Neutrophil (primary cell): ENCODE data around the gene PDE1A.

ENCODE experiments used
- H3K27ac ChIP-seq: fragments of 200-600 bp; sonication (generic); 2 replicates; pipeline ENCODE4 v1.5.1; 2016; ENCODE audit warnings: mild to moderate bottlenecking, moderate library complexity
- H3K27me3 ChIP-seq: fragments of 200-600 bp; sonication (generic); 2 replicates; pipeline ENCODE4 v1.6.0; 2016; ENCODE audit warnings: mild to moderate bottlenecking
- H3K36me3 ChIP-seq: fragments of 200-600 bp; sonication (generic); 2 replicates; pipeline ENCODE4 v1.5.1; 2017
- H3K4me1 ChIP-seq, 2 experiments: fragments of 200-600 bp in 1 of 2; sonication (generic) in 1 of 2; 1 replicate in 1 of 2; 2 replicates in 1 of 2; pipeline versions ENCODE4 v1.5.1 to v1.6.1; 2013 to 2016; ENCODE audit warnings: low read depth in 1 of 2, low read length in 1 of 2, mild to moderate bottlenecking in 1 of 2, moderate library complexity in 1 of 2; ENCODE audit not compliant: control insufficient read depth in 1 of 2, insufficient read depth in 1 of 2
- H3K4me3 ChIP-seq, 2 experiments: fragments of 200-600 bp in 1 of 2; sonication (generic) in 1 of 2; 1 replicate in 1 of 2; 2 replicates in 1 of 2; pipeline ENCODE4 v1.5.1; 2013 to 2016; ENCODE audit warnings: low read depth in 1 of 2, low read length in 1 of 2, mild to moderate bottlenecking in 1 of 2, moderate library complexity in 1 of 2
- H3K9me3 ChIP-seq: fragments of 200-600 bp; sonication (generic); 2 replicates; pipeline ENCODE4 v1.5.1; 2016
- TF ChIP-seq, protein P1 (sequence below): fragments of 200-600 bp; sonication (generic); IDR thresholded peaks from 2 replicates; pipeline ENCODE4 v1.5.1; 2016; ENCODE audit warnings: antibody characterized with exemption

Gene PDE1A

DNA sequence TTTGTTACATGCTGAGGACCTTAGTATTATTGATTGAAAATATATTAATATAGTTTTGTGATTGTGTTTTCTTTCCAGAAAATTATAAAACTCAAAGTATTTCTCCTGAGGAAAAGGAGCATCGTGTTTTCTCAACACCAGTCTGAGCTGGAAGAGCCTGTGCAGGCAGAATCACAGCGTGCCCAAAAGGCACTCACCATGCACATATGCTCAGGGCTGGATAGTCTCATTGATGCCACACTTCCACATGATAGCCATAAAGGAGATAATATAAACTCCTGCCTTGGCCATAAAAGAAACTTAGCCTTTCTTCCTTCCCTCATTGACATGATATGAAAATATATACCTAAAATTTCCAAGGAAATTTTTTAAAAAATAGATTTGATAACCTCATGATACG lies 4.0 kb downstream of the PDE1A start:
- TF ChIP-seq, protein P1, sequence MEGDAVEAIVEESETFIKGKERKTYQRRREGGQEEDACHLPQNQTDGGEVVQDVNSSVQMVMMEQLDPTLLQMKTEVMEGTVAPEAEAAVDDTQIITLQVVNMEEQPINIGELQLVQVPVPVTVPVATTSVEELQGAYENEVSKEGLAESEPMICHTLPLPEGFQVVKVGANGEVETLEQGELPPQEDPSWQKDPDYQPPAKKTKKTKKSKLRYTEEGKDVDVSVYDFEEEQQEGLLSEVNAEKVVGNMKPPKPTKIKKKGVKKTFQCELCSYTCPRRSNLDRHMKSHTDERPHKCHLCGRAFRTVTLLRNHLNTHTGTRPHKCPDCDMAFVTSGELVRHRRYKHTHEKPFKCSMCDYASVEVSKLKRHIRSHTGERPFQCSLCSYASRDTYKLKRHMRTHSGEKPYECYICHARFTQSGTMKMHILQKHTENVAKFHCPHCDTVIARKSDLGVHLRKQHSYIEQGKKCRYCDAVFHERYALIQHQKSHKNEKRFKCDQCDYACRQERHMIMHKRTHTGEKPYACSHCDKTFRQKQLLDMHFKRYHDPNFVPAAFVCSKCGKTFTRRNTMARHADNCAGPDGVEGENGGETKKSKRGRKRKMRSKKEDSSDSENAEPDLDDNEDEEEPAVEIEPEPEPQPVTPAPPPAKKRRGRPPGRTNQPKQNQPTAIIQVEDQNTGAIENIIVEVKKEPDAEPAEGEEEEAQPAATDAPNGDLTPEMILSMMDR, result no peak
- Histone ChIP-seq H3K27me3 (no peaks in the 10 kb centered on the region), H3K4me3 (no peak overlapping the region)

DNA sequence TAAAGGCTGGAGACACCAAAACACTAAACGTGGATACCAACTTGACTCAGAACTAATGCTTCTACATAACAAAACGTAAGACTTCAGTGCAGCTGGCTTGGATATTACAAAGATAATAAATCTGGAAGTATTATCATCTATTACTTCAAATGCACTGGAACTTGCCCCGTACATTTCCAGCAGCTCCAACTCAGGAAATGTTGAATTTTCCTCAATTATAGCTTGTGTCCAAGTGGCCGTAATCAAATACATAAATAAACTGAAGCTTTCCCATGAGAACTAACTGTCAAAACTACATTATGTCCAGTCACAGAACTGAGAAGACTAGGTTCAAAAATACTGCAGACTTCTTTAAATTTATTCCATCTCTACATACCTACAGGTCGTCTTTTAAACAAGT lies 6.2 kb downstream of the PDE1A start:
- no peak overlapping the region for H3K4me3 ChIP-seq
- H3K27me3 ChIP-seq, result no peaks in the 10 kb centered on the region
- no peaks in the 10 kb centered on the region for H3K9me3 ChIP-seq
- H3K27ac ChIP-seq, result no peak overlapping the region
- H3K36me3 ChIP-seq, result no peaks in the 10 kb centered on the region
- TF ChIP-seq, protein P1, result no peak
- H3K4me1 ChIP-seq, result no peaks in the 10 kb centered on the region

More for the DNA sequence above, 4.0 kb downstream of the PDE1A start:
- Histone ChIP-seq H3K27ac (no peak overlapping the region), H3K4me1 (no peaks in the 10 kb centered on the region), H3K36me3 (no peaks in the 10 kb centered on the region), H3K9me3 (no peaks in the 10 kb centered on the region)

DNA sequence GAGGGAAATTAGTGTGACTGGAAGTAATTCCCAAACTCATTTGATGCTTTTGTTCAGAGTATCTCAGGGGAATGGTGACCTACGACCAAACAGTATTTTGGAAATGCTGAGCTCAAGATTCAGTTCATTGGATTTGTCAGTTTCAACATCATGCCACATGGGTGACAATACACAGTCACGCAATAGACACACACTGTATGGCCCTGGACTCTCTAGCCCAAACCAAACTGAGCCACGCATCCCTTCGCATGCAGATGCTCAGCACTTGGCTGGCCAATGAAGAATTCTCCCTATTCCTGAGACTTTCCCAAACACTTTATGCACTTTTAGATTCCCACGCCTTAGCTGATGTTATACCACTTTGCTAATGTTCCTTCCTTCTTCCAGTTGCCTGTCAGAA lies 10.0 kb downstream of the PDE1A start:
- TF ChIP-seq, protein P1, result no peak
- Histone ChIP-seq H3K27me3 (no peaks in the 10 kb centered on the region), H3K4me3 (no peak overlapping the region), H3K36me3 (no peaks in the 10 kb centered on the region), H3K4me1 (no peaks in the 10 kb centered on the region), H3K27ac (no peak overlapping the region), H3K9me3 (no peaks in the 10 kb centered on the region)

DNA sequence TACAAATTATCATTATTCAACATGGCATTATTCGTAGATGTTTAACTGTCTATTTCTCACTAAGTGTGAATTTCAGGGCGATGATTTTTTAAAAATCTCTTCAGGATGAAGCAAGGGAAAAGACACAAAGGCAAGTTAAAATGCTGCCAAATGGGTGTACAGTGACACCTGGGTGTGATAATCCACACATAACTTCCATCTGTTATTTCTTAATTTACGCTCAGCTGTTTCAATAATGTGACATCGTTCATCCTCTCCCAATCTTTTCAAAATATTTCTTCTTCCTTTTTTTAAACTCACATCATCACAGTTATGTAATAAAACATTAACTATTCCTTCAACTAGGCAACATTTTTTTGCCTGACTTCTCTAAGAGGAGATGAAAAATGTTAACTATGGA lies 10.6 kb downstream of the PDE1A start:
- Histone ChIP-seq H3K4me3 (no peak overlapping the region), H3K36me3 (no peaks in the 10 kb centered on the region), H3K27ac (no peak overlapping the region), H3K4me1 (no peaks in the 10 kb centered on the region), H3K9me3 (no peaks in the 10 kb centered on the region), H3K27me3 (no peaks in the 10 kb centered on the region)
- TF ChIP-seq, protein P1, result no peak

DNA sequence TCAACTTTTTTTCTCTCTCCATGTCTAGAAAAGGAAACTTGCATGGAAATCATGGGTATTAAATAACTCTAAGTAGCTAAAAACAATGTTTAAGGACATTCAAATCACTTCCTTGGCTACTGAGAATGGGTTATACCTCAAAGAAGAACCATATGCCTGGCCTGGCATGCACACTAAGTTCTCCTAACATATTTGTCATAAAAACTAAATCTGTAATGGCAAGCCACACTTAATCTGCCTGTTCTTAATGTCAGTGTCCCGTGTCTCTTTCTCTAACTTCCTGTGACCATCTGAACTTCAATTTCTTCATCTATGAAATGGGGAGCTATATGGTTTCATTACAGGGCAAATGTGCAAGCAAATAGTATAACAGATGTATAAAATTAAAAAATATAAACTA lies 11.1 kb downstream of the PDE1A start:
- Histone ChIP-seq H3K4me1 (no peaks in the 10 kb centered on the region), H3K27me3 (no peaks in the 10 kb centered on the region), H3K27ac (no peak overlapping the region), H3K36me3 (no peaks in the 10 kb centered on the region), H3K9me3 (no peaks in the 10 kb centered on the region), H3K4me3 (no peak overlapping the region)
- TF ChIP-seq, protein P1, result no peak

DNA sequence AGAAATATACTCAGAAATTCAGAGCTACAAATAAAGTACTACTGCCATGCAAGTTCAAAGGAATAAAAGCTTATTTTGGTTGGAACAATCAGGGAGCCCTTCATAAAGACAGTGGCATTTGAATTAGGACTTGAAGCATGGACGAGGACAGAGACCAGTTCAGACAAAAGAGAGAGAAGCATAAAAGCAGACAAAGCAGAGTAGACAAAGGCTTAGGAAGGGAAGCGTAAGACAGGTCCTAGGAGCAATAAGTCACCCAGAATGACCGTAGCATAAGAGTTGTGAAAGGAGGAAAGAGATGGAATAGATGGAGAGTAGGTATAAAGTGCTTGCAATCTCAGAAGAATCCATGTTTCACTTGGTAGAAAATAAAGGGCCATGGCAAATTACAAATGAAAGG lies 14.0 kb downstream of the PDE1A start:
- Histone ChIP-seq H3K36me3 (no peaks in the 10 kb centered on the region), H3K9me3 (no peaks in the 10 kb centered on the region), H3K4me3 (no peak overlapping the region), H3K4me1 (no peaks in the 10 kb centered on the region), H3K27me3 (no peaks in the 10 kb centered on the region), H3K27ac (no peak overlapping the region)
- TF ChIP-seq, protein P1, result no peak
